HG02759 (cell line): ENCODE results near the gene FHIT.
A peak's percentile ranks its signal among the peaks of the same experiment; 100 is the strongest.

Source experiments
- ATAC-seq: cut with Tn5 transposase; IDR thresholded peaks from one replicate; pipeline ENCODE4 v1.9.1; 2021; ENCODE audit warnings: mild to moderate bottlenecking, moderate library complexity; ENCODE audit not compliant: unreplicated experiment

FHIT gene

GRCh38 chr3:60199306-60199705, 1051.9 kb downstream of the FHIT start:
- ATAC-seq, result no peak

- ATAC-seq, result no peak
Observed at GRCh38 chr3:60198179-60198720, 1053.0 kb downstream of the FHIT start.

GRCh38 chr3:60192297-60193114, 1058.7 kb downstream of the FHIT start:
- ATAC-seq, result peak; percentile 55

- ATAC-seq, result no peak
Observed at GRCh38 chr3:60190073-60190472, 1061.2 kb downstream of the FHIT start.

- ATAC-seq, result no peak
Observed at GRCh38 chr3:60189304-60189703, 1061.9 kb downstream of the FHIT start.

- no peak for ATAC-seq
Observed at GRCh38 chr3:60188803-60189202, 1062.4 kb downstream of the FHIT start.

GRCh38 chr3:60187343-60187742, 1063.9 kb downstream of the FHIT start:
- no peak for ATAC-seq

- ATAC-seq, result no peak
Observed at GRCh38 chr3:60186359-60186758, 1064.9 kb downstream of the FHIT start.

- no peak for ATAC-seq
Observed at GRCh38 chr3:60185161-60185560, 1066.1 kb downstream of the FHIT start.

- ATAC-seq, result no peak
Observed at GRCh38 chr3:60182697-60183096, 1068.6 kb downstream of the FHIT start.

- no peak for ATAC-seq
Observed at GRCh38 chr3:60178931-60179653, 1072.2 kb downstream of the FHIT start.

- ATAC-seq, result no peak
Observed at GRCh38 chr3:60177726-60178125, 1073.5 kb downstream of the FHIT start.

- no peak for ATAC-seq
Observed at GRCh38 chr3:60176614-60177013, 1074.6 kb downstream of the FHIT start.

- no peak for ATAC-seq
Observed at GRCh38 chr3:60175680-60176079, 1075.6 kb downstream of the FHIT start.

GRCh38 chr3:60169755-60170154, 1081.5 kb downstream of the FHIT start:
- ATAC-seq, result no peak

GRCh38 chr3:60167186-60167585, 1084.1 kb downstream of the FHIT start:
- ATAC-seq, result no peak

- ATAC-seq, result no peak
Observed at GRCh38 chr3:60160822-60161748, 1090.2 kb downstream of the FHIT start.

GRCh38 chr3:60160111-60160821, 1091.0 kb downstream of the FHIT start:
- ATAC-seq, result no peak

- ATAC-seq, result no peak
Observed at GRCh38 chr3:60158035-60158434, 1093.2 kb downstream of the FHIT start.

GRCh38 chr3:60154011-60154410, 1097.2 kb downstream of the FHIT start:
- ATAC-seq, result no peak
